Neutrophil (primary cell): ENCODE results near the gene NDC80.

Source experiments
- H3K27ac ChIP-seq: fragments of 200-600 bp; sonication (generic); 2 replicates; pipeline ENCODE4 v1.5.1; 2016; ENCODE audit warnings: mild to moderate bottlenecking, moderate library complexity
- H3K27me3 ChIP-seq: fragments of 200-600 bp; sonication (generic); 2 replicates; pipeline ENCODE4 v1.6.0; 2016; ENCODE audit warnings: mild to moderate bottlenecking
- H3K36me3 ChIP-seq: fragments of 200-600 bp; sonication (generic); 2 replicates; pipeline ENCODE4 v1.5.1; 2017
- H3K4me1 ChIP-seq, 2 experiments: fragments of 200-600 bp in 1 of 2; sonication (generic) in 1 of 2; 1 replicate in 1 of 2; 2 replicates in 1 of 2; pipeline versions ENCODE4 v1.5.1 to v1.6.1; 2013 to 2016; ENCODE audit warnings: low read depth in 1 of 2, low read length in 1 of 2, mild to moderate bottlenecking in 1 of 2, moderate library complexity in 1 of 2; ENCODE audit not compliant: control insufficient read depth in 1 of 2, insufficient read depth in 1 of 2
- H3K4me3 ChIP-seq, 2 experiments: fragments of 200-600 bp in 1 of 2; sonication (generic) in 1 of 2; 1 replicate in 1 of 2; 2 replicates in 1 of 2; pipeline ENCODE4 v1.5.1; 2013 to 2016; ENCODE audit warnings: low read depth in 1 of 2, low read length in 1 of 2, mild to moderate bottlenecking in 1 of 2, moderate library complexity in 1 of 2
- H3K9me3 ChIP-seq: fragments of 200-600 bp; sonication (generic); 2 replicates; pipeline ENCODE4 v1.5.1; 2016
- TF ChIP-seq, protein P1 (sequence below): fragments of 200-600 bp; sonication (generic); IDR thresholded peaks from 2 replicates; pipeline ENCODE4 v1.5.1; 2016; ENCODE audit warnings: antibody characterized with exemption

Gene NDC80

DNA sequence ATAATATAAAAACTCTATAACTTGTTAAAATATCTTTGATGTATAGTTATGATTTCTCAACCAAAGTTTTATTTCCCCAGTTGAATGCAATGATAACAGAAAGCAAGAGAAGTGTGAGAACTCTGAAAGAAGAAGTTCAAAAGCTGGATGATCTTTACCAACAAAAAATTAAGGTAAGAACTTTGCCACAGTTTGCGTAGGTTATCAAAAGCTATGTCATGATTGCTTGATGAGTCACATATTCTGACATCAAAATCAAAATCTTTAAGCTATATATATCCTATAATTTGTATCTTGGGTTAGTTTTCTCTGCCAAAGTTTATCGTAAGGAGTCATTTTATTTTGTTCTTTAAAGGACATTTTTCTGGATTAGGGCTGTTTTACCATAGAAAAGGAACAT lies 35.0 kb downstream of the NDC80 start:
- Histone ChIP-seq H3K27me3 (no peaks in the 10 kb centered on the region), H3K27ac (peak overlapping the region; percentile 75), H3K4me1 (peaks cover 41 to 42% of the 10 kb centered on the region in 2 experiments), H3K4me3 (peak overlapping the region in 1 of 2 experiments; percentile 4), H3K36me3 (no peaks in the 10 kb centered on the region), H3K9me3 (no peaks in the 10 kb centered on the region)
- TF ChIP-seq, protein P1, sequence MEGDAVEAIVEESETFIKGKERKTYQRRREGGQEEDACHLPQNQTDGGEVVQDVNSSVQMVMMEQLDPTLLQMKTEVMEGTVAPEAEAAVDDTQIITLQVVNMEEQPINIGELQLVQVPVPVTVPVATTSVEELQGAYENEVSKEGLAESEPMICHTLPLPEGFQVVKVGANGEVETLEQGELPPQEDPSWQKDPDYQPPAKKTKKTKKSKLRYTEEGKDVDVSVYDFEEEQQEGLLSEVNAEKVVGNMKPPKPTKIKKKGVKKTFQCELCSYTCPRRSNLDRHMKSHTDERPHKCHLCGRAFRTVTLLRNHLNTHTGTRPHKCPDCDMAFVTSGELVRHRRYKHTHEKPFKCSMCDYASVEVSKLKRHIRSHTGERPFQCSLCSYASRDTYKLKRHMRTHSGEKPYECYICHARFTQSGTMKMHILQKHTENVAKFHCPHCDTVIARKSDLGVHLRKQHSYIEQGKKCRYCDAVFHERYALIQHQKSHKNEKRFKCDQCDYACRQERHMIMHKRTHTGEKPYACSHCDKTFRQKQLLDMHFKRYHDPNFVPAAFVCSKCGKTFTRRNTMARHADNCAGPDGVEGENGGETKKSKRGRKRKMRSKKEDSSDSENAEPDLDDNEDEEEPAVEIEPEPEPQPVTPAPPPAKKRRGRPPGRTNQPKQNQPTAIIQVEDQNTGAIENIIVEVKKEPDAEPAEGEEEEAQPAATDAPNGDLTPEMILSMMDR, result no peak

DNA sequence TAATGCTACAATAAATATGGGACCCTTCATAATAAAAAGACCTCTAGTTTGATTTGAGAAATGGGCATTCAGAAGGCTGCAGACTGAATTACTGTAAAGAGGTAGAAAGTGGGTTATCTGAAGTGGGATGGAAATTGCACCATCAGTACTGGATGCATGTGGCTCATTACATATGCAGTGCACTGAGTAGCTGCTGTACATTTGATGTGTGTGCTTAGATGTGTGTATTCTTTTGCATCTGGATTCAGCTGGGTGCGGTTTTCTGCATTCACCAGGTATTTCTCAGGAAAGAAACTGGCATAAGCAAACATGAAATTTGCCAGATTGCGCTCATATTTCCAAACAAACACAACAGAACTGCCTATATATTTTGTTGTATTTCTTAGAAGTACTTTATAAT lies 38.2 kb downstream of the NDC80 start:
- H3K27ac ChIP-seq, result peak overlapping the region; percentile 74
- no peak overlapping the region for H3K4me3 ChIP-seq
- no peaks in the 10 kb centered on the region for H3K36me3 ChIP-seq
- H3K27me3 ChIP-seq, result no peaks in the 10 kb centered on the region
- TF ChIP-seq, protein P1, result no peak
- H3K9me3 ChIP-seq, result no peaks in the 10 kb centered on the region
- H3K4me1 ChIP-seq, result peaks cover 49 to 52% of the 10 kb centered on the region in 2 experiments

DNA sequence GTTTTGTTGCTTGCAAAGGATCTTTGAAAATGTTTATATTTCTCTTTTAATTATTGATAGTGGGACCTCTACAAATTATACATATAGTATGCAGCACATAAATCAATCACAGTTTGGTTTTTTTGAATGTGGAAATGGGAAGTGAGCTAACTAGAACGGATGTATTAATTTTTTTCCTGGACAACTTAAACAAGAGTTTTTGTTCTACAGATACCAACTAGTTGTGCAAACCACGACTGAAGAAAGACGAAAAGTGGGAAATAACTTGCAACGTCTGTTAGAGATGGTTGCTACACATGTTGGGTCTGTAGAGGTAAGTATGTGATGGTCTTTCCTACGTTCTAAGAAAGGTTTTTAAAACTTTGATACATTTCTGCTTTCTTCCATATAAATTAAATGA lies 39.2 kb downstream of the NDC80 start:
- Histone ChIP-seq H3K9me3 (no peaks in the 10 kb centered on the region), H3K27me3 (no peaks in the 10 kb centered on the region), H3K4me3 (peak overlapping the region in 1 of 2 experiments; percentile 29), H3K4me1 (peaks cover 43 to 45% of the 10 kb centered on the region in 2 experiments), H3K27ac (peak overlapping the region; percentile 74), H3K36me3 (no peaks in the 10 kb centered on the region)
- TF ChIP-seq, protein P1, result no peak

DNA sequence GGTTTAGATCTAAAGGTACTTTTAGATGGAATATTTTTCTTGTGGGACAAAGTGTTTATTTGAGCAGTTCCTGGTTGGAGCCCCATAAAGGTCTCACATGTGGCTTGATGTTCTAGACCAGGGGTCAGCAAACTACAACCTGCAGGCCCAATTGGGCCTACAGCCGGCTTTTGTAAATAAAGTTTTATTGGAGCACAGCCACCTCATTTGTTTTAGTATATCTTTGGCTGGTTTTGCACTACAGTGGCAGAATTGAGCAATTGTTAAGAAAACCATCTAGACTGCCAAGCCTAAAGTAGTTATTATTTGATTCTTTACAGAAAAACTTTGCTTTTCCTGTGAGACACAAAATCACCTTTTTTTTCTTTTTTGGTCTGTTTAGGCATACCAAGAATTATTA lies 41.6 kb downstream of the NDC80 start:
- H3K27ac ChIP-seq, result no peak overlapping the region
- H3K9me3 ChIP-seq, result no peaks in the 10 kb centered on the region
- no peaks in the 10 kb centered on the region for H3K36me3 ChIP-seq
- TF ChIP-seq, protein P1, result no peak
- H3K4me3 ChIP-seq, result no peak overlapping the region
- H3K4me1 ChIP-seq, result peaks cover 29 to 31% of the 10 kb centered on the region in 2 experiments
- no peaks in the 10 kb centered on the region for H3K27me3 ChIP-seq

DNA sequence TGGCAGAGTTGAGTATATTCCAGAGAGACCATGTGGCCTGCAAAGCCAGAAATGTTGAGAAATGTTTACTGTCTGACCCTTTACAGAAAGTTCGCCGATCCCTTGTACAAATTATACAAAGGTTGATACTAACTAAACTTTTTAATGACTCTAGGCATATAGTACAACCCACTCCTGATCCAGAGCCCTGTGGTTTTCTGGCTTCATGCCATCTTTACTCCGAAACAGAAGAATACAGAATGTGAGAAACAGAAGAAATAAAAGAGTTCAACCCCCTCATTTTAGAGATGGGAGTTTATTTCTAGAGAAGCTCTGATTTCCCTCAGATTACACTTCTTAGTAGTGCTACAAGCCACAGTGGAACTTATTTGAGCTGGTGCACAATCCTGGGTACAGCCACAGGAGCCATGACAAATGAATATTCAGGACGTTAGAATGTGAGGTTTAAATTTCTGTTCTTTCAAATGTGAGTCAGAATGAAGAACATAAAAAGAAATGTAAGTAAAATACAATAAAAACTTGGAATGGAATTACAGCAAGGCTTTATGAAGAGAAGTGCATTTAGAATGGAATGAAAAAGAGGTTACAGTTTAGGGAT lies 46.1 kb downstream of the NDC80 start:
- no peaks in the 10 kb centered on the region for H3K36me3 ChIP-seq
- H3K4me3 ChIP-seq, result no peak overlapping the region
- TF ChIP-seq, protein P1, result no peak

More for the DNA sequence above, 46.1 kb downstream of the NDC80 start:
- no peaks in the 10 kb centered on the region for H3K9me3 ChIP-seq
- H3K4me1 ChIP-seq, result peaks cover 0 to 5% of the 10 kb centered on the region in 2 experiments
- no peaks in the 10 kb centered on the region for H3K27me3 ChIP-seq
- no peak overlapping the region for H3K27ac ChIP-seq
